Prostate gland (tissue), 2 donors: ENCODE measurements around the gene MAD1L1. TPM values are rescaled to one million over a fixed set of nuclear protein-coding genes. Genes with fewer than 3 reads are reported as not detected.

Experiments used
- DNase-seq: peaks from one replicate; pipeline ENCODE4 v3.0.0-alpha.2; 2019; ENCODE audit warnings: low spot score
- H3K27ac ChIP-seq, 2 donors: fragments of 200-600 bp; sonication (generic); 2 replicates each; pipeline ENCODE4 v1.5.1; 2017 to 2019
- H3K27me3 ChIP-seq: fragments of 200-600 bp; sonication (generic); replicated peaks from 2 replicates; pipeline ENCODE4 v1.5.1; 2019; ENCODE audit not compliant: insufficient read depth
- H3K36me3 ChIP-seq, 2 donors: fragments of 200-600 bp; sonication (generic); 1 replicate in 1 of 2; 2 replicates in 1 of 2; pipeline versions ENCODE4 v1.5.1 to v1.8.1; 2017 to 2019
- H3K4me1 ChIP-seq: fragments of 200-600 bp; sonication (generic); replicated peaks from 2 replicates; pipeline ENCODE4 v1.5.1; 2019
- H3K4me3 ChIP-seq, 2 donors: fragments of 200-600 bp; sonication (generic); 2 replicates each; pipeline ENCODE4 v1.5.1; 2017 to 2019
- H3K9me3 ChIP-seq: fragments of 200-600 bp; sonication (generic); 2 replicates; pipeline ENCODE4 v1.5.1; 2017
- POLR2A ChIP-seq: fragments of 450-650 bp; IDR thresholded peaks from one replicate; pipeline ENCODE4 v1.6.1; 2016; ENCODE audit warnings: antibody characterized with exemption, mild to moderate bottlenecking
- POLR2AphosphoS5 ChIP-seq: sonication (generic); formaldehyde crosslinking; IDR thresholded peaks from one replicate; pipeline ENCODE4 v1.6.1; 2017; ENCODE audit warnings: antibody characterized with exemption
- WGBS: methylation state at CpG from one replicate; pipeline ENCODE4 v1.1.5; 2018; 5-methylcytosine and 5-hydroxymethylcytosine counted together
- intact Hi-C: fragments of 100-400 bp; cut with DNase I; formaldehyde crosslinking; loops from one replicate; pipeline ENCODE4 v1.14.2; 2022
- total RNA-seq, 2 donors: library from RNA; depleted of rRNA; stranded (reverse); fragments of >200 nt; gene quantifications; one replicate each; pipeline ENCODE4 v1.1.0, GENCODE V29; 2016
- TF ChIP-seq, protein P1 (sequence below), 4 experiments: fragments of 200-600 bp in 2 of 4; fragments of 450-650 bp in 2 of 4; sonication (generic) in 2 of 4; IDR thresholded peaks; 1 replicate in 3 of 4; 2 replicates in 1 of 4; pipeline ENCODE4 v1.5.1; 2016 to 2019; ENCODE audit warnings: antibody characterized with exemption in 4 of 4, mild to moderate bottlenecking in 2 of 4, moderate library complexity in 2 of 4

The MAD1L1 gene
- total RNA-seq, 2 donors from 2014 or later, result 79.3 to 91.9 TPM

DNA sequence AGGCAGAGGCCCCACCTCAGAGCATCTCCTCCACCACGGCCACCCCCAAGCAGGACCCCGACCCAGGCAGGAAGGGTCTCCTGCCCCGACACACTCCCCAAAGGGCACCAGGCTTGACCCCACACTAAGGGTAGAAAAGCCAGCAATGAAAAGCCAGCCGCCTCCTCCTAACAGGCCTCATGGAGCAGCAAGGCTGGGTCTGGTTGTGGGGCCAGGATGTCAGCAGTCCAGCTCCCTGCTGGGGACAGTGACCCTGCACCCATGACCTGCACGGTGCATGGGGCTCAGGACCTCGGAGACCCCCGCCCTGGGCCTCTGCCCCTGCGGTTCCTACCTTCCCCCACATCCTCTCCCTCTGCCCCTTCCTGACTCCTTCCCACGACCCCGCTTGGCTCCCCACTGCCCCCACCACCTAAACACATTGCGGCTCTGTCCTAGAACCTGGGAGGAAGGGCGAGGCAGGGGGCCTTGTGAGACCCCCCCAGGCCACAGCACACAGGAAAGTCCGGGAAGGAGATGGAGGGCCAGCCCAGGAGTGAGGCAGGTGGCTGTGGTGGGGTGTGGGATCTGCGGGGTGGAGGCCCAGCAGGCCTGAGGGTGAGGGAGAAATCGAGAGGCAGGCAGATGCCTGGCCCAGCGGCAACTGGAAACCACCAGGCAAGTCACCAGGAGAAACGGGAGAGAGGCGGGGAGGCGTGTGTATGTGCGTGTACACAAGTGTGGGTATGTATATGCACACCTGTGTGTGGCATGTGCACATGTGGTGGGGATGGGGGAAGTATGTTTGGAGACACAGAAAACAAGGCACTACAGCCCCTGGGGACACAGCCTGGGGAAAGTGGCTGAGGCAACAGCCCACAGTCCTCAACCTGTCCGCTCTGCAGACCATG is 229.9 kb downstream of the MAD1L1 start:
- Histone ChIP-seq H3K27me3 (no peaks in the 10 kb centered on the region), H3K4me1 (no peaks in the 10 kb centered on the region), H3K9me3 (no peaks in the 10 kb centered on the region), H3K4me3 (no peak overlapping the region), H3K27ac (no peak overlapping the region), H3K36me3 (no peaks in the 10 kb centered on the region)
- TF ChIP-seq, protein P1, sequence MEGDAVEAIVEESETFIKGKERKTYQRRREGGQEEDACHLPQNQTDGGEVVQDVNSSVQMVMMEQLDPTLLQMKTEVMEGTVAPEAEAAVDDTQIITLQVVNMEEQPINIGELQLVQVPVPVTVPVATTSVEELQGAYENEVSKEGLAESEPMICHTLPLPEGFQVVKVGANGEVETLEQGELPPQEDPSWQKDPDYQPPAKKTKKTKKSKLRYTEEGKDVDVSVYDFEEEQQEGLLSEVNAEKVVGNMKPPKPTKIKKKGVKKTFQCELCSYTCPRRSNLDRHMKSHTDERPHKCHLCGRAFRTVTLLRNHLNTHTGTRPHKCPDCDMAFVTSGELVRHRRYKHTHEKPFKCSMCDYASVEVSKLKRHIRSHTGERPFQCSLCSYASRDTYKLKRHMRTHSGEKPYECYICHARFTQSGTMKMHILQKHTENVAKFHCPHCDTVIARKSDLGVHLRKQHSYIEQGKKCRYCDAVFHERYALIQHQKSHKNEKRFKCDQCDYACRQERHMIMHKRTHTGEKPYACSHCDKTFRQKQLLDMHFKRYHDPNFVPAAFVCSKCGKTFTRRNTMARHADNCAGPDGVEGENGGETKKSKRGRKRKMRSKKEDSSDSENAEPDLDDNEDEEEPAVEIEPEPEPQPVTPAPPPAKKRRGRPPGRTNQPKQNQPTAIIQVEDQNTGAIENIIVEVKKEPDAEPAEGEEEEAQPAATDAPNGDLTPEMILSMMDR (IDR thresholded peaks at IDR 0.05), result no peak
- TF ChIP-seq POLR2AphosphoS5, result no peak
- TF ChIP-seq POLR2A, result no peak
- 84% methylated on average over 21 of the region's 21 CpGs for WGBS
- DNase-seq, result no peak
- intact Hi-C loops, result no loop called here

DNA sequence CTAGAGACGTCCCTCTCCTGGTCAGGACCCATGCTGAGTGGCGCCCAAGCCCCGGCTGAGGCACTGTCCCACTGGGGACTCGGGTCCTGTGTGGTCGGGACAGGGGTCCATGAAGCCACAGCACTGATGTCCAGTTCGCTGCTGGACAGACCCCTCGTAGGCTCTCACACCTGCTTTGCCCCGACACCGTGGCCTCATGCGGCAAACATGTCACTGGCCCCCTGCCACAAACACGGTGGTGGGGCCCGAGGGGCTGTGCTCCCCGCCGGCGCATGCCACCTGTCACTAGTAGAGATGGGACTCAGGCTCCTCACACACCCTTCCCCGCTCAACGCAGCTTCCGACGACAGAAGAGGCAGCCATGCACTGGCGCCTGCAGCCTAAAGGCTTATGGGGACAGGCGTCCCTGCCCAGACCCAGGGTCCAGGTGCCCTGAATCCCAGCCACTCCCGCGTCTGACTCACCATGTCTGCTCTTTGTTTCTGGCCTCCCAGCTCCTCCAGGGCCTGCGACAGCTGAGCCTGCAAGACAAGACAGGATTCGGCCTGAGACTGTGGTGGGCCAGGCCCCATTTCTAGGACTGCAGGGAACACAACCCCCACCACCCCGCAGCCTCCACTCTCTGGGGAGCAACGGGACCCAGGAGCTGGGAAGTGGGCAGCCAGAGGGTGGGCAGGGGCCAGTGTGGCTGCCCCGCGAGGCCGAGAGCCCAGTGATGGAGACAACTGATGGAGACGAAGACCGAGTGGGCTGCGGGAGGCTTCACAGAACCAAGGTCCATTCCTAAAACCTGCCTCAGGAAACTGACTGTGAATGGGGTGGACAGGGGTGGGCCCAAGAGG is 230.9 kb downstream of the MAD1L1 start:
- WGBS, result 84% methylated on average over 32 of the region's 33 CpGs
- Histone ChIP-seq H3K4me1 (no peaks in the 10 kb centered on the region), H3K27me3 (no peaks in the 10 kb centered on the region), H3K36me3 (no peaks in the 10 kb centered on the region), H3K27ac (no peak overlapping the region), H3K4me3 (no peak overlapping the region), H3K9me3 (no peaks in the 10 kb centered on the region)
- intact Hi-C loops, result no loop called here
- DNase-seq, result no peak
- TF ChIP-seq, protein P1 (IDR thresholded peaks at IDR 0.05), result no peak
- no peak for TF ChIP-seq POLR2A
- TF ChIP-seq POLR2AphosphoS5, result no peak

DNA sequence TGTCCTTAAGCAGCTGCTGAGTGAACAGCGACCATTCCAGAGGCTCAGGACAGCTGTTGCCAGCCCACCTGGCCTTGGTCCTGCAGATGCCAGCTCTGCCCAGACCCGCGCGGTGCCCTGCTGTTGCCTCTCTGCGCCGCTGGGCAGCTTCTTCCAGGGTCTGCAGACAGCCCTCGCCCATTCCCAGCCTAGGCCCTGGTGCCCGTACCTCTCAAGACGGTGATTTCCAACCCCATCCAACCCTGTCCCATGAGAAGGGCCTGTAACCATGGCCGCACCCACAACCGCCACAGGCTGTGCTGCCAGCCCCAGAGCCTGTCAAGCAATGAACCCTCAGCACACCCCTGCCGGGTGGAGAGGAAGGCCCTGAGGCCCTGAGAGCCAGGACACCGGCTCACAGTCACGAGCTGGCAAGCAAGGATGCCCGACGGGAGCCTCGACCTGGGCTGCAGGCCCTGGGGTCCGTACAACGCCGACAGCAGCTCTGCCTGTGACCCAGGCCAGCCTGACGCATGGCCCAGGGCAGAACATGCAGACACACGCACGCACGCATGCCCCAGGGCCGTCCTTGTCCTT is 231.9 kb downstream of the MAD1L1 start:
- Histone ChIP-seq H3K4me1 (no peaks in the 10 kb centered on the region), H3K4me3 (no peak overlapping the region), H3K27me3 (no peaks in the 10 kb centered on the region), H3K27ac (no peak overlapping the region), H3K9me3 (no peaks in the 10 kb centered on the region), H3K36me3 (no peaks in the 10 kb centered on the region)
- TF ChIP-seq POLR2AphosphoS5 (no peak), POLR2A (no peak)
- TF ChIP-seq, protein P1 (IDR thresholded peaks at IDR 0.05), result no peak
- intact Hi-C loops, result no loop called here
- 85% methylated on average over 25 of the region's 25 CpGs for WGBS
- no peak for DNase-seq

DNA sequence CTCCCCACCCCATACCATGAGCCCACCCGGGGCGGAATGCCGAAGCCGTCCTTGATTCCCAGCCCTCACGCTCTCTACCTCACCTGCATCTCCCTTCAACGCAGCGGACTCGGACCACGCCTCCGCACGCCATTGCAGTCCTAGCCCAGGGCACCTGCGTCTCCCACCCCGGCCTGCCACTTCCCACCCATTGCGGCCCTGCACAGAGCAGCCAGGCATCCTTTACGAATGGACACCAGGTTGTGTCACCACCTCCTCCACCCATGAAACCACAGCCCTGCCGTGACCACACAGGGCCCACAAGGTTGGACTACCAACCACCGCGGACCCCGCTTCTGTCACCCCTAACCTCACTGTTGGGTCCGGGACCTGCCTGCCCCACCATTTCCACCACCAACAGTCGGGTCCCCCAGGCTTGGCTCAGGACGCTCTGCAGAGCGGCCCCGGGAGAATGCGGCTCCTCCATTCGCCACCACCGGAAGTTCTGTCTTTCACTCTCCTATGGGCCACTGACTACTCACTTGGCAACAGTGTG is 232.5 kb downstream of the MAD1L1 start:
- no peaks in the 10 kb centered on the region for H3K27me3 ChIP-seq
- H3K36me3 ChIP-seq, result no peaks in the 10 kb centered on the region
- H3K9me3 ChIP-seq, result no peaks in the 10 kb centered on the region
- intact Hi-C loops, result no loop called here
- no peak overlapping the region for H3K27ac ChIP-seq
- H3K4me1 ChIP-seq, result no peaks in the 10 kb centered on the region
- 97% methylated on average over 27 of the region's 27 CpGs for WGBS
- no peak overlapping the region for H3K4me3 ChIP-seq
- no peak for DNase-seq
- TF ChIP-seq POLR2AphosphoS5 (no peak), POLR2A (no peak)
